Esophagus muscularis mucosa (tissue), 4 donors: ENCODE data around the gene ZNF487. TPM values are rescaled to one million over a fixed set of nuclear protein-coding genes. Genes with fewer than 3 reads are reported as not detected.
"Not testable (repeated sequence)": the region's sequence is repeated elsewhere in the genome, so short reads cannot be mapped to it uniquely, and the experiment has no call there.

ENCODE experiments used
- DNase-seq: peaks from one replicate; pipeline ENCODE4 v3.0.0-alpha.2; 2017; ENCODE audit errors: extremely low spot score
- H3K27ac ChIP-seq, 4 donors: fragments of 200-600 bp; sonication (generic); replicated peaks in 1 of 4; 1 replicate in 3 of 4; 2 replicates in 1 of 4; pipeline ENCODE4 v1.5.1; 2016 to 2019; ENCODE audit warnings: mild to moderate bottlenecking in 1 of 4
- H3K27me3 ChIP-seq, 4 donors: fragments of 200-600 bp; sonication (generic); one replicate each; pipeline versions ENCODE4 v1.5.1 to v1.6.0; 2016 to 2019
- H3K36me3 ChIP-seq, 4 donors: fragments of 200-600 bp; sonication (generic); one replicate each; pipeline ENCODE4 v1.5.1; 2016 to 2019
- H3K4me1 ChIP-seq, 4 donors: fragments of 200-600 bp; sonication (generic); one replicate each; pipeline ENCODE4 v1.5.1; 2016 to 2019
- H3K4me3 ChIP-seq, 4 donors: fragments of 200-600 bp; sonication (generic); 1 replicate in 2 of 4; 2 replicates in 2 of 4; pipeline ENCODE4 v1.5.1; 2016 to 2019; ENCODE audit warnings: mild to moderate bottlenecking in 4 of 4, moderate library complexity in 1 of 4
- H3K9me3 ChIP-seq, 4 donors: fragments of 200-600 bp; sonication (generic); 1 replicate in 3 of 4; 2 replicates in 1 of 4; pipeline ENCODE4 v1.5.1; 2016 to 2019
- CTCF ChIP-seq, 3 experiments: fragments of 200-600 bp in 2 of 3; fragments of 450-650 bp in 1 of 3; sonication (generic) in 2 of 3; IDR thresholded peaks; one replicate each; pipeline ENCODE4 v1.5.1; 2017 to 2019; ENCODE audit warnings: antibody characterized with exemption in 3 of 3, mild to moderate bottlenecking in 2 of 3, moderate library complexity in 1 of 3
- EP300 ChIP-seq: sonication (generic); formaldehyde crosslinking; IDR thresholded peaks from one replicate; pipeline ENCODE4 v1.6.1; 2017; ENCODE audit warnings: antibody characterized with exemption
- POLR2A ChIP-seq: fragments of 450-650 bp; IDR thresholded peaks from one replicate; pipeline ENCODE4 v1.6.1; 2017; ENCODE audit warnings: antibody characterized with exemption, moderate library complexity, mild to moderate bottlenecking, low read depth
- POLR2AphosphoS5 ChIP-seq, 2 donors: sonication (generic); formaldehyde crosslinking; IDR thresholded peaks; one replicate each; pipeline ENCODE4 v1.6.1; 2017; ENCODE audit warnings: antibody characterized with exemption in 2 of 2
- WGBS: methylation state at CpG from one replicate; pipeline ENCODE4 v1.1.5; 2018; 5-methylcytosine and 5-hydroxymethylcytosine counted together
- intact Hi-C: fragments of 100-400 bp; cut with DNase I; formaldehyde crosslinking; loops from one replicate; pipeline ENCODE4 v1.15.1; 2023
- total RNA-seq, 4 donors: library from RNA; depleted of rRNA; stranded (reverse); fragments of >200 nt; gene quantifications; one replicate each; pipeline versions ENCODE4 v1.1.0 to v1.2.1, GENCODE V29; 2016

ZNF487 gene
- total RNA-seq, 4 donors from 2014 or later, result 9.1 to 10.1 (median 10.0) TPM

- Histone ChIP-seq H3K4me1 (peaks cover 29 to 63% (median 48%) of the 10 kb centered on the region in 4 donors), H3K27ac (peak overlapping the region; percentile 7 to 40 (median 22)), H3K36me3 (peaks cover 70 to 93% (median 90%) of the 10 kb centered on the region in 4 donors), H3K9me3 (no peaks in the 10 kb centered on the region), H3K4me3 (no peak overlapping the region), H3K27me3 (no peaks in the 10 kb centered on the region)
- intact Hi-C loops, result no loop called here
- WGBS, result 68% methylated on average over 7 of the region's 7 CpGs
- no peak for DNase-seq
- TF ChIP-seq POLR2AphosphoS5 (IDR thresholded peaks at IDR 0.05) (peak in 1 of 2 donors; percentile 11), POLR2A (no peak), CTCF (IDR thresholded peaks at IDR 0.05) (peak; percentile 35 to 57 (median 38))
Measured at GRCh38 chr10:43390759-43391158, 46.2 kb upstream of the ZNF487 start.

- 85% methylated on average over 6 of the region's 6 CpGs for WGBS
- Histone ChIP-seq H3K4me1 (peaks cover 34 to 68% (median 53%) of the 10 kb centered on the region in 4 donors), H3K9me3 (no peaks in the 10 kb centered on the region), H3K27ac (peak overlapping the region in 1 of 4 donors; percentile 3), H3K36me3 (peaks cover 62 to 86% (median 83%) of the 10 kb centered on the region in 4 donors), H3K27me3 (no peaks in the 10 kb centered on the region), H3K4me3 (no peak overlapping the region)
- intact Hi-C loops, result no loop called here
- no peak for TF ChIP-seq POLR2A
- no peak for TF ChIP-seq CTCF (IDR thresholded peaks at IDR 0.05)
- TF ChIP-seq POLR2AphosphoS5 (IDR thresholded peaks at IDR 0.05), result no peak
- TF ChIP-seq EP300, result no peak
- no peak for DNase-seq
Measured at GRCh38 chr10:43391496-43391895, 45.4 kb upstream of the ZNF487 start.

GRCh38 chr10:43392748-43393147 is 44.2 kb upstream of the ZNF487 start:
- 94% methylated on average over 3 of the region's 3 CpGs for WGBS
- H3K9me3 ChIP-seq, result no peaks in the 10 kb centered on the region
- no peaks in the 10 kb centered on the region for H3K27me3 ChIP-seq
- no peak for TF ChIP-seq CTCF (IDR thresholded peaks at IDR 0.05)
- TF ChIP-seq POLR2AphosphoS5 (IDR thresholded peaks at IDR 0.05), result no peak
- TF ChIP-seq EP300, result no peak
- TF ChIP-seq POLR2A, result no peak
- H3K27ac ChIP-seq, result no peak overlapping the region
- intact Hi-C loops, result no loop called here
- no peak for DNase-seq
- peaks cover 50 to 73% (median 71%) of the 10 kb centered on the region in 4 donors for H3K36me3 ChIP-seq
- peaks cover 36 to 74% (median 58%) of the 10 kb centered on the region in 4 donors for H3K4me1 ChIP-seq
- no peak overlapping the region for H3K4me3 ChIP-seq

- H3K27me3 ChIP-seq, H3K27ac ChIP-seq, intact Hi-C loops, H3K9me3 ChIP-seq, DNase-seq, H3K4me3 ChIP-seq: not testable (repeated sequence)
- Histone ChIP-seq H3K36me3 (peaks cover 46 to 69% (median 66%) of the 10 kb centered on the region in 4 donors), H3K4me1 (peaks cover 40 to 79% (median 63%) of the 10 kb centered on the region in 4 donors)
- 90% methylated on average over 11 of the region's 11 CpGs for WGBS
Measured at GRCh38 chr10:43393186-43393585, 43.7 kb upstream of the ZNF487 start.

DNA sequence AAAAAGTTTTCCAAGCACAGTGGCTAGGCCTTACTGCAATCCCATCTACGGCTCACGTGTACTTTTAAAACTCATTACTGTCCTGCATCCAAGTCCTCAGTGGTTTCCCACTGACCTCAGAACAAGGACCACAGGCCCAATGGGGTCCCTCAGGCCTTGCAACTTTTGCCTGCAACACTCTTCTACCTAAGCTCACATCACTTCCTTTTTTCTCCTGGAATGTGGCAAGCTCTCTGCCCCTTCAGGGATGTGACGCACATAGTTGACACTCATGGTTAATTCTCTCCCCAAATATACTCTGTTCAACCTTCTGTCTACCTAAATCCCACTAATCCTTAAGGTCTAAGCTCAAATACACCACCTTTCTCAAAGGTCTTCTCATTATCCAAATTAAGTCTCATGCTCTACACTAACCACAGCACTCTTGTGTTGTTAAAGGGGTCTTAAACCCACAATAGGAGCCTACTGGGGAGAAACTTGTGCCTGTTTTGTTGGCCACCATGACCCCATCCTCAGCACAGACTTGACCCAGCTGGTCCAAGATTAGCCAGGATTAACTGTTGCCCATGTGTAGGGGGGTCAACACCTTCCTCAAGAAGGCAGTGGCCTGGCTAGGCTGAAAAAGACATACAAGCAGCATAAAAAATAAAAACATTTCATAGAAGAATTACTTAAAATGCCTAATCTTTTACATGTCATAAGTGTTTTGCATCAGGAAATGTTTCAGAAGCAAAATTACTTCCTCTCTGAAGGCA is 43.1 kb upstream of the ZNF487 start:
- H3K9me3 ChIP-seq, result no peaks in the 10 kb centered on the region
- H3K4me3 ChIP-seq, result no peak overlapping the region
- H3K27ac ChIP-seq, result no peak overlapping the region
- no peak for DNase-seq
- TF ChIP-seq POLR2AphosphoS5 (IDR thresholded peaks at IDR 0.05) (no peak), CTCF (IDR thresholded peaks at IDR 0.05) (no peak), EP300 (no peak)
- intact Hi-C loops, result no loop called here
- H3K36me3 ChIP-seq, result peaks cover 40 to 63% (median 60%) of the 10 kb centered on the region in 4 donors
- H3K27me3 ChIP-seq, result no peaks in the 10 kb centered on the region
- H3K4me1 ChIP-seq, result peaks cover 46 to 85% (median 67%) of the 10 kb centered on the region in 4 donors
- WGBS, result 88% methylated on average over 3 of the region's 3 CpGs
